HG03575 (cell line): ENCODE measurements around the gene MAT1A.
"Not testable (repeated sequence)": the region's sequence is repeated elsewhere in the genome, so short reads cannot be mapped to it uniquely, and the experiment has no call there.

Source experiments
- ATAC-seq: cut with Tn5 transposase; IDR thresholded peaks from one replicate; pipeline ENCODE4 v1.9.1; 2021; ENCODE audit not compliant: unreplicated experiment, insufficient number of reproducible peaks, low FRiP score; ENCODE audit errors: extremely low read depth

MAT1A gene

GRCh38 chr10:80289451-80290287 is at the start of gene MAT1A:
MAT1A (minus strand) TSS chr10:80289658; CDS start chr10:80289423, 235 bp downstream.
- no peak for ATAC-seq

DNA sequence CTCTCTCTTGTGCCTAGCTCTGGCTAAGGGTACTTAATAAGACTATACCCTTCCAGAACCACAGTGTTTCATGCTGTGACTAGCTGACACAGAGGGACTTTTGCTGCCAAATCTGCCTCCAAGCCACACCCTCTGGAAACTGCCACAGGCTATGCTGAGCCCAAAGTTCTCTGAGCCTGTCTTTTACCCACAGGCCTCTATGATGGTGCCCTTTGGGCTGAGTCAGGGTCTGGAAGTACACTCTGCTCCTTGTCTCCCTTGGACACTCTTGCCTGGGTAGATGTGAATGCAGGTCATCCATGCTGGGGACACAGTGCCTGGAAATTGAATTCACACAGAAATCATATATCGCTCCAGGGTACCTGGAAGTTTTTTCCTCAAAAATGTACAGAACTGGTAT is 44.5 kb upstream of the MAT1A start:
- ATAC-seq = no peak

DNA sequence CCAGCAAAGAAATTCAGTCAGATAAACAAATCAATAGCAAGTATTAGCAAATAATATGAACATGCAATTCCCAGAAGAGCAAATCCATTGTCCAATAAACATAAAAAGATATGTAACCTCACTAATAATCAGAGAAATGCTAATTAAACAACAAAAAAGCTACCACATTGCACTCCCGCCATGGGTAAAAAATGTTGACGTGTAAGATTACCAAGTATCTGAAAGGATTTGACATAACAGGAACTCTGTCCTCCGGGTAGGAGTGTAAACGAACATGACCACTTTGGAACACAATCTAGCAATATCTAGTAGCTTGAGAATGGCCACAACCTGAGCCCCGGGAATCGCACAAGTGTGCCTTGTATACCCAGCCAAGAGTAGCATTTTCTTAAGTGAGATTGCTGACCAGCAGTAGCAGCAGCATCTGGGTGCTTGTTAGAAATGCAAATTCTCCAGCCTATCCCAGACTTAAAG is 35.5 kb upstream of the MAT1A start:
- ATAC-seq = no peak

DNA sequence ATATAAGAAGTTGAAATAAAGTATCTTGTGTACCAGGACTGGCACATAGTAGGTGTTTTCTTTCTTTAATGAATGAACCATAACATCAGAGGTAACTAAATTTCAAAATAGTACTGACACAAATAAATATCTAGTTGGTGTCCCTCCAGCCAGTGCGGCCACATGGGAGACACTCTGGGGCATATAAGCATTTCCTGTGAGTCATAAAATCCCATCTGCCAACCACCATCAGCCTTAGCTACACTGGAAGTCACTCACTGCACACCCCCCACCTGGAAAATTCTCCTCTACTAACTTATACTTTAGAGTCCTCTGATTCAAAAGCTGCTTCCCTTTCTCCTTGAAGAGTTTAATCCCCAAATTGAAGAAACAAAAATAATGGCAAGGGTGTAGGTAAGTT is 34.6 kb upstream of the MAT1A start:
- ATAC-seq = no peak

DNA sequence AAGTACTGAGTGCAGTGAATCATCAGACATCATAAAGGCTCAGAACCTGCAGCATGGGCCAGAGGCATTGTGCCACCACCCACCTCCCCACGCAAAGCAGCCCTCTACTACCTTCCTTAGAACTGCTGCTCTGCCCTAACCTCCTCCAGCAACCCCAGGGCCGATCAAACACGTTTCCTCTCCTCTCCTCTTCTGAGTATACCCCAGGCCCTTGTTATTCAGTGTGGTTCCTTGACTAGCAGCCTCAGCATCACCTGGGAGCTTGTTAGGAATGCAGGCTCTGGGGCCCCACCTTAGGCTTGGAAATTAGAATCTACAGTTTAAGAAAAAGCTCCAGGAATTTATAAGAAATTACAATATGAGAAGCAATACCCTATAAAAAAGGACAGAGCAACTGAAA is 33.9 kb upstream of the MAT1A start:
- no peak for ATAC-seq

DNA sequence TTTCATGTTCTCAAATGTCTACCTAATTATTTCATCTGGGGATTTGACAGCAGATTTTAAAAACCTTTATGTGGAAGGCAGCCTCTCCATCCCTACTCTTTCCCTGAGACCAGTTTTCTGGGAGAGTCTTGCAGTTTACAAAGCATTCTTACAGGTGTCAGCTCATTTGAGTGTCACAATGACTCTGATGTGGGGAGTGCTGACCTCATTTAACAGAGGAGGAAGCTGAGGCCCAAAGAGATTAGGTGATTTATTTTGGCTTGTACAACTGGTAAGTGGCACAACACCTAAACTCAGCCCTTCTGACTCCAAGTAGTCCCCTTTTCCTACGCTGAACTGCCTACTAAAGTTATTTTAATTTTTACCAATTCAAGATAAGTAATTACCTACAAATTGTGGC is 33.3 kb upstream of the MAT1A start:
- no peak for ATAC-seq

DNA sequence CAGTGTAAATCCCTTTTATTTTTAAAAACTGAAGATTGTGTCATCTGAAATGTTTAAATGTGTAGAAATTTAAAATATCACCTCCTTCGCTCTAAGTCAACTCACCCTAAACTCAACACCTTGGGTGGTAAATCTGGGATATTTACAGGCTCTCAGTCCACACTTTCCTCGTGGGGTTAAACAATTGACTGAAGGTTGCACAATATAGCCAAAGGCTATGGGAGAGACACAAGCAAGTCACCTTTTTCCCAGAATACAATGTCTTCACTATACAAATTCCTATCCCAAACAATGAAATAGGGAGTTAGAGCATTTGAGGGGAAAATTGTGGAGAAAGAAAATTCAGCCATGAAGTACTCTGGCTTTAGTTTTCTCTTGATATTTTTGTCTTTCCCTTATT is 32.7 kb upstream of the MAT1A start:
- no peak for ATAC-seq

- ATAC-seq = no peak
Measured at GRCh38 chr10:80321183-80321582, 31.7 kb upstream of the MAT1A start.

DNA sequence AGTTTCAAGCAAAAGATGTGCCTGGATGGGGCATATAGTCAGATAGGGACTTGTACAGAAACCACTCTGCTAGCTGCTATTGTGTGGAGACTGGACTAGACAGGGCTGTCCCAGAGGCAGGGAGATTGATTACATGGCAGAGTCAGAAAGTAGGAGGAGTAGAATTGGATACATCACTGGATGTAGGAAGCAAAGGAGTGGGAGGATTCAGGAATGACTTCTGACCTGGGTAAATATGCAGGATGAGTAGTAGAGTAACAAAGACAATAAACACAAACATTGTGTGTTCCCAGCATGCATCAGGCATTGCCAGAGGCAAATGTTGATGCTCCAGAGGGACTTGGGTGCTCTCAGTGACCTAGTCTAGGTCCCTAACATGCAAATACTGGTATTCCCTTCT is 30.9 kb upstream of the MAT1A start:
- ATAC-seq = no peak

DNA sequence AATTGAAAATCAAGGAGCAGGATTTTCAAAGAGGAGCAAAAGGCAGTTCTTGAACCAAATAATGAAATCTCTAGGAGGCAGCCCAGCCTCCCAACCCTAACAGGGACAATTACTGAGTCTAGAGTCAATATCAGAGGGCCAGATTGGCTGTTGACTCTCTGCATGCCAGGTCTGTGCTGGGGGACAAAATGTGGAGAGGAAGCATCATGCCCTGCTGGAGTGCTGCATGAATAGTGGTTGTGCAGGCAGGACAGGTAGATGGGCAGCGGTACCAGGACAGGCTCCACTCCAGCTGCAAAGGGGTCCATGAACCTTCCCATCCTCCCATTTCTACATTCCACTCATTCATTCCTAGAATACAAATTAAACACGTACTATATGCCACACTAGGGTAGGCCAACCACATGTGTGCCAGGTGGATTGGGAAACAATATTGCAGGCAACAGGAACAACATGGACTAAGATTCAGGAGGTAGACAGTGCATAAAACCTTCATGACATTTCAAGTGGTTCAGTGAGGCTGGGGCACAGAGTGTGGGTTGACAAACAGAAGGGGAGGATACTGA is 30.4 kb upstream of the MAT1A start:
- ATAC-seq = no peak

- ATAC-seq = no peak
Measured at GRCh38 chr10:80319318-80319717, 29.9 kb upstream of the MAT1A start.

DNA sequence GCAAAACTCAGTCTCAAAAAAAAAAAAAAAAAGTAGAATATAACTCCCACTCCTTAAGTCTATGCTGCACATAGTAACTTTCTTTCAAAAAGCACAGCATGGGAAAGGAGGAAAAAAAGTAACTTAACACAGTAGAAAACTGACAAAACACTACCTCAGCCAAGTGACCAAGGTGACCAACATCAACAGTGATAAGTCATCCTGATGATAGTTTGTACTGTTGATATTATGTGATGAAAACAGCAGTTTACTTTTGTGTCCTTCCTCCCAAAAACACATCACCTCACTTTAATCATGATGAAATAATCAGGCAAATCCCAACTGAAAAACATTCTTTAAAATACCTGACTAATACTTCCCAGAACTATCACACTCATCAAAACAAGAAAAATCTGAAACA is 29.3 kb upstream of the MAT1A start:
- ATAC-seq = no peak

- ATAC-seq = no peak
Measured at GRCh38 chr10:80315391-80315790, 25.9 kb upstream of the MAT1A start.

- ATAC-seq = no peak
Measured at GRCh38 chr10:80313523-80313922, 24.1 kb upstream of the MAT1A start.

- not testable (repeated sequence) for ATAC-seq
Measured at GRCh38 chr10:80305989-80306388, 16.5 kb upstream of the MAT1A start.

- ATAC-seq = no peak
Measured at GRCh38 chr10:80296942-80297341, 7.5 kb upstream of the MAT1A start.

DNA sequence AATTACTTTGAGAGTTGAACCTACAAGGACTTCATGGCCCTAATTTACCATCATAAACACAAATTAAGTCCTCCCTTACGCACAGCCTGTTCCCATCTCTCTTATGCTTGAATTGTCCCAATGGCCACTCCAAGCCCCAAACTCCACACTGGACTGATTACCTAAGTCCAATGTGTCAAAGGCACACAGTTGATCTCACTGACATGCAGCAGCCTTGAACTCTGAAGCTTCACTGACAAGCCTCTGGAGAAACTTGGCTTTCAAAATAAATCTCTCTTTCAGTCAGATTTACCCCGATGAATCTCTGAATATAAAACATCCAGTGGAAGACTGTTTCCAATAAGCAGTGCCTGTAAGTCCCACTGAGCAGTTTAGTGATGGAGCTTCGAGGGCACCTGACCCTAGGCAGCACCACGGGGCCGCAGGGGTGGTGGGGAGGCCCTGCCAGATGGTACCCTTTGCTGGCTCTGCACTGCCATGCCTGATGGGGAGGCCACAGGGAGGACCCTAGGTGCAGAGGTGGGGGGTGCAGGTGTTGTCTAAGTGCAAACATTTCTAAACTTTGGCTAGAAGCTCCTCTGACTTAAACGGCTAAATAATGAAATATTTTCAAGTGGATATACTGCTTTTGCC is 3.3 kb upstream of the MAT1A start:
- no peak for ATAC-seq

- no peak for ATAC-seq
Measured at GRCh38 chr10:80290474-80291220, 1.2 kb upstream of the MAT1A start.

DNA sequence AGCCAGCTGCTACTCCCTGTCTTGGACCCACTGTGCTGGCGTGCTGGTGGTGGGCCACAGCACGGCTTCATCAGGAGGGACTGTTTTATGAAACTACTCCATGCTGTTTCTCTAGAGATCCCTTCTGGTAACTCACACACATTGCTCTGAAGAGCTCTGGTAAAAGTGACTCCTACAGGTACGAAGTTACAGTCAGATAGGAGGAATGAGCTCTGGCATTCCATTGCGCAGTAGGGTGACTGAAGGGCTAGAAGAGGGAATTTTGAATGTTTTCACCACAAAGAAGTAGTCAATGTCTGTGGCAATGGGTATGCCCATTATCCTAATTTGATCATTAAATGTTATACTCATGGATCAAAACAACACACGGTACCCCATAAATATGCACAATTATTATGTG is 609 bp downstream of the MAT1A start:
- ATAC-seq = no peak

GRCh38 chr10:80284522-80284921 is 4.9 kb downstream of the MAT1A start:
- ATAC-seq = no peak
